ENCODE data around the gene REM2.

REM2 gene

DNA sequence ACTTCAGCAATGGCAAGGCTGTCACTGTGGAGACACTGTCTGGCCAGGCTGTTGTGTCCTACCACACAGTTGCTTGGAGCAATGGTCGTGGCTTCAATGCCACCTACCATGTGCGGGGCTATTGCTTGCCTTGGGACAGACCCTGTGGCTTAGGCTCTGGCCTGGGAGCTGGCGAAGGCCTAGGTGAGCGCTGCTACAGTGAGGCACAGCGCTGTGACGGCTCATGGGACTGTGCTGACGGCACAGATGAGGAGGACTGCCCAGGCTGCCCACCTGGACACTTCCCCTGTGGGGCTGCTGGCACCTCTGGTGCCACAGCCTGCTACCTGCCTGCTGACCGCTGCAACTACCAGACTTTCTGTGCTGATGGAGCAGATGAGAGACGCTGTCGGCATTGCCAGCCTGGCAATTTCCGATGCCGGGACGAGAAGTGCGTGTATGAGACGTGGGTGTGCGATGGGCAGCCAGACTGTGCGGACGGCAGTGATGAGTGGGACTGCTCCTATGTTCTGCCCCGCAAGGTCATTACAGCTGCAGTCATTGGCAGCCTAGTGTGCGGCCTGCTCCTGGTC, 7.2 kb upstream of the REM2 start:
- no peak for DNase-seq

DNA sequence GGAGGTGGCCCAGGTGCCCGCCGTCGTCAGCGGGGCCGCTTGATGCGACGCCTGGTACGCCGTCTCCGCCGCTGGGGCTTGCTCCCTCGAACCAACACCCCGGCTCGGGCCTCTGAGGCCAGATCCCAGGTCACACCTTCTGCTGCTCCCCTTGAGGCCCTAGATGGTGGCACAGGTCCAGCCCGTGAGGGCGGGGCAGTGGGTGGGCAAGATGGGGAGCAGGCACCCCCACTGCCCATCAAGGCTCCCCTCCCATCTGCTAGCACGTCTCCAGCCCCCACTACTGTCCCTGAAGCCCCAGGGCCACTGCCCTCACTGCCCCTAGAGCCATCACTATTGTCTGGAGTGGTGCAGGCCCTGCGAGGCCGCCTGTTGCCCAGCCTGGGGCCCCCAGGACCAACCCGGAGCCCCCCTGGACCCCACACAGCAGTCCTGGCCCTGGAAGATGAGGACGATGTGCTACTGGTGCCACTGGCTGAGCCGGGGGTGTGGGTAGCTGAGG, 6.0 kb upstream of the REM2 start:
- DNase-seq: no peak

DNA sequence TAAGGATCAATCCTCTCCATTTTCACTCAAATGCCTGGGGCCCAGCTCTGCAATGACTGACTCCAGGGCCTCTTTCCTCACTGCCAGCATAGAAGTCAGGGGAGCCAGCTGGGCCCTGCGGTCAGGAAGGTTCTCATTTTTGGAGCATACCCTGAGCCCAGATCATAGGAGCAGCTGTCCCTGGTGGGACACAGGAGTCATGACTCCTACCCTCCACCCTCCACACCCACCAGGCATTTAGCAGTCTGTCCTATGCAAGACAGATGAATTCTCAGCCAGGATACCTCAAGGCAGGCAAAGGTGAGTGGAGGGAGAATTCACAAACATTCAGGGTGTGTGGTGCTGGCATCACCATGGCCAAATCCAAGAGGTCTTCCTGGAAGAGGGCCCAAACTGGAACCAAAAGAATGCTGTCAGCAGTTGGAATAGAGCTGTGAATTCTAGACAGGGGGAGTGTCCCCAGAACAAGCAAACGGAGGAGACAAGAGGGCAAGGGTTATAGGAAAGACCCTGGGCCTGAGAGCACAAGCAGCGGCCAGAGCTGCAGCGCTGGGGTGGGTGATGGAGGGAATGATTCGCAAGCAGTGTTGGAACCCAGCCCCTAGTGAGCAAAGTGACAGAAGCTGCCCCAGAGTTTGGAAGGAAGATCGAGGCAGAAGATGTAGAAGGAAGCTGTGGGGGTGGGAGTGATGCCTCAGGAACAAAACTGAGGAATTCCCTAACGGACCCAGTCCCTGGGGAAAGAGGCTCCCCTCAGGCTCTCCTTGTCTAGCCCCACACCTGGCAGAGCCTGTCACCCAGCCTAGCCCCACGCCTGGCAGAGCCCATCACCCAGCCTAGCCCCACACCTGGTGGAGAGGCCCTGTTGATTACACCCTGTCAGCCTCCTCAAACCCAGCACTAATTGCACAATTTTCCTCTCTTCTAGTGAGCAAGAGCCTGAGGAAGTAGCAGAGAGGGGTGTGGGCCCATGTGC, 4.5 kb upstream of the REM2 start:
- no peak for DNase-seq

DNA sequence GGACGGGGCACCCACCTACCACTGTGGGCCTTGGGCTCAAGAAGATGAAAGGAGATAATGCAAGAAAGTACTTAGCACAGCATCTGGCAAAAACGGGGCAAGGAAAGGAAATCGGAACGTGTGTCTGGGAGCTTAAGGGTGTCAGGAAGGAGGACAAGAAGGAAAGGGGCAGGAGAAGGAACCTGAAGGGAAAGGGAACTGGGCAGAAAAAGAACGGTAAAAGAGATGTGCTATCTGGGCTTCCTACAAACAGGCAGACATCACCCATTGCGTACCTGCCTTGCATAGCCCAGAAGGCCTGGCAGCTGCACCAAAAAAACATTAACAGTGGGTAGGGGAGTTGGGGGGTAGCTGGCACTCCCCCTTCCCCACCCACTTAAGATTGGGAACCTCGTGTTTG, 958 bp upstream of the REM2 start:
- DNase-seq: no peak

DNA sequence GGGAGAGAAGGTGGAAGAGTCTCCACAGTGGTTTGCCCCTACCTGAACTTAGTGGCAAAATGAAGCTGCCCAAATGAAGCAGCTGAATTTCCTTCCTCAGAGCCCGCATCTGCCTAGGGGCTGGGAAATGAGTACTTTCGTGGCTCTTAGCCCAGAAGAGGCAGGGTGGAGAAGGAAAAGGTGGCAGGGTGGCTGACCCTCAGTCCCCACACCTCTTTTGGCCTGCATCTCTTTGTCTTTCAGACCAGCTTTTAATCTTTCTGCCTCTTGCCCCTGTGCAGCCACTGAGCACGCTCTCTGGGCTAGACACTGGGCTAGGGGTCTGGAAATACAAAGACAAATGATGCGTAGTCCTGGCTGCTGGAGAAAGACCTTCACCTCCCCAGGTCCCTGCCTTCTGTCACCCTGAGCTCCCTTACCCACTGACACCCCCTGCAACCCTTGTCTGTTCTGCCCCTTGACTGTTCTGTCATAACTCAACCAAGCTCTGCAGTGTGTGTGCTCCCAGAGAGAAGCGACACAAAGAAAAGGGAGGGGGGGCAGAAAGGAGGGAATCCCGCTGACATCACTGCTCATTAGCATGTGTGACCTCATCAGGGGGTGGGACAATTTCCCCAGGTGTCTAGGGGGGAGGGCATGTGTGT, 371 bp upstream of the REM2 start:
- no peak for DNase-seq

DNA sequence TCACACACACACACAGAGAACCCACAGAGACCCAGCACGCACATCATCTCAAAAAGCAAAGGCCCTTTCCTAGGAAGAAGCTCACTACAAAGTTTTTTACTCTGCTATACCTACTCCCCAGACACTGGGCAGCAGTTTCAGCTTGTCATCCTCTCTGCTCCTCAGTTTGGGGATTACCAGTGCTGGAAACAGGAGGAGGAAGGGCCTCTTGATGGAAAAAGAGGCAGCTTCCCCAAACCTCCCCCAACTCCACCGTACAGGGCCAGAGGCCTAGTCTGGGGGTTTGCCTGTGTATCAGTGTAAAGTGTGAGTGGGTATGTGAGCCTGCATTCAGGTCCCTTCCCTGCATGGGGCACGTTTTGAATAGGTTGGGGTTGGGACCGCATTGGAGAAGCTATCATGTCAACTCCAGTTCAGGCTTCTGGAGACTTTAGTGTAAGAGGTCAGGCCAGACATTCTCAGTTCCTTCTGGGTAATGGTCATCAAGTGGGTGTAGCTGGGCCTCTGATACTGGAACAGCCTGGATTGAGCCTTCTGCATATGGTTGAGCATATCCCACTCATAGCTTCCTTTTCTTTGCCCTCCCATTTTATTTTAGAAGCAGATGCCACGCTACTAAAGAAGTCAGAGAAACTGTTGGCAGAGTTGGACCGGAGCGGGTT, 1.2 kb downstream of the REM2 start:
- DNase-seq: no peak

DNA sequence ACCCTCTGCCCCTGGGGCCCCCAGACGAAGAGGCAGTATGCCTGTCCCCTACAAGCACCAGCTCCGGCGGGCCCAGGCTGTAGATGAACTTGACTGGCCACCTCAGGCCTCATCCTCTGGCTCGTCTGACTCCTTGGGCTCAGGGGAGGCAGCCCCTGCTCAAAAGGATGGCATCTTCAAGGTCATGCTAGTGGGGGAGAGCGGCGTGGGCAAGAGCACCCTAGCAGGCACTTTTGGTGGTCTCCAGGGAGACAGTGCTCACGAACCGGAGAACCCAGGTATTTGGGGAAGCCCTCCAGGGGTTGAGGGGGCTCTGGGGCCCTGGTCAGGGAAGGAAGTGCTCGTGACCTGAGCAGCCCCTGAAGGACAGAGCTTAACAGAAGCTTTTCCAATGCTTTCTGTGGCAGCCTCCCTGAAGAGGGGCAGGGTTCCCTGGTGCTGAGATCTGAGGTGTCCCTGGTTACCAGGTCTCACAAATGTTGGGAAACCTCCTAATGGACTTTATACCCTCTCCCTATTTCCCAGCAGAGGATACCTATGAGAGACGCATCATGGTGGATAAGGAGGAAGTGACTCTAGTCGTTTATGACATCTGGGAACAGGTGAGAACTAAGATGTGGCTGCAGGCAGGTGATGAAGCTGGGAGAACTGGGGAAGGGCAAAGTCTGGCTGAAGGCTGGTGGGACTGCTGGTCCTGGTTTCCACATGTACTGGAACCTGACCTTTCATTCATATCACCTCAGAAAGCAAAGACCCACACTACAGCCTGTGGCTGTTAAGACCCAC, 1.9 kb downstream of the REM2 start:
- DNase-seq: no peak

DNA sequence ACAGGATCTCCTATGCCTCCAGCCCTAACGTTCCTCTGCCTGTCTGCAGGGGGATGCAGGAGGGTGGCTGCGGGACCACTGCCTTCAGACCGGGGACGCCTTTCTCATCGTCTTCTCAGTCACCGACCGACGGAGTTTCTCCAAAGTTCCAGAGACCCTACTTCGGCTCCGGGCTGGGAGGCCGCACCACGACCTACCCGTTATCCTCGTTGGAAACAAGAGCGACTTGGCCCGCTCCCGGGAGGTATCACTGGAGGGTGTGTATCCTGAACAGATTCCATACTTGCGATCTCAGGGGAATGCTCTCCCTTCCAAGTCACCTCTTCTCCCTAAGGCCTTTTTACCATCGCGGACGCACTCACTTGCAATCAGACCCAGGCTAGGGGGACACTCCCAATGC, 3.0 kb downstream of the REM2 start:
- no peak for DNase-seq

DNA sequence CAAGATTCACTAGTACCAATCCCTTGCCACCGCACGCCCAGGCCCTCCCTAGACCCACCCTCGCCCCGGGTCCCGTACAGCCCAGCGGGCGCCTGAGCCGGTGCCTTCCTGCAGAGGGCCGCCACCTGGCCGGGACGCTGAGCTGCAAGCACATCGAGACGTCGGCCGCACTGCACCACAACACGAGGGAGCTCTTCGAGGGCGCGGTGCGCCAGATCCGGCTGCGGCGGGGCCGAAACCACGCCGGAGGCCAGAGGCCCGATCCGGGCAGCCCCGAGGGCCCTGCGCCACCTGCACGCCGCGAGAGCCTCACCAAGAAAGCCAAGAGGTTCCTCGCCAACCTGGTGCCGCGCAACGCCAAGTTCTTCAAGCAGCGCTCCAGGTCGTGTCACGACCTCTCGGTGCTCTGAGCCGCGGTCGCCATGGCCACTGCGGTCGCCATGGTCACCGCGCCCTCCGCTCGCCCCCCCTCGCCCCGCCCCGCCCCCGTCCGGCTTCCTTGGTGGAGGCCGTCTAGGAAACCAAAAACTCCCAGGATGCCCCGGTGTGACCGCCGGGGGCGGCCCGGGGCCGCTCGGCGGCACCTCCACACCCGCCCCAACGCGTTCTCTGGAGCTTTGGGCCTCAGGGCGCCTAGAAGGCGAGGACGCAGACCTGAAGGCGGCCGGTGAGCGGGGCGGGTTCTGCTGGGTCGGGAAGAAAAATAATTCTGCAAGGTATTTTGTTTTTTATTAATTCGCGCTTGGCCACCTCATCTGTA, 3.7 kb downstream of the REM2 start:
- DNase-seq: peak; percentile 75

DNA sequence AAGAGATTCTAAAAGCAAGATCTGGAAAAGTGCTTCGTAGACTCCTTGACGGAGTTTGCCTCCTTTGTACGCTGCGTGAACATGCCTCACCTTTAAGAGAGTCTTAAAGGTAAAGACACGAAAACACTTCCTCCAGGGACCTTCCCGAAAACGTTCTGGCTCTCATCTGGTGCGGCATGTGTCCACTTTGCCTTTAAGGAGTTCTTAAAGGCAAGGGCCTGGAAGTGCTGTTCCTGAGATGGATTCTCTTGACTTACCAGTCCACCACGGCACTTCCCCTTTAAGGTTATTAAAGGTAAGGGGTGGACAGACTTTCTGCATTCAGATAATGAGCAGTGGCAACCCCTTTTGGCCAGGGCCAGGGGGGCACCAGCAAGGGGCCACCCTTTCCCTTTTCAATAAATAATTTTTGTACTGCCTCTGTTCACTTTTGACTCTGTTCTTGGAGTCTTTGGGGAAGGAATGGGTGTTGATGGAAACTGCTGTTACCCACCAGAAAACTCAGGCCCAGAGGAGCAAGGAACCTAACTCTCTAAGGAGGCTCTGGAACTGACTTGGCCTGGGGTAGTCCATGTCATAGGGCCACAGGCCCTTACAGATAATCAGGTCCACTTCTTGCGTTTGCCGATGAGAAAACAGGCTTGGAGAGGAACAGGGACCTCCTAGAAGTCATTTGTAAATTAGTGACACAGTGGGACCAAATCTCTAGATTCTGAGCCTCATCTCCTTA, 4.4 kb downstream of the REM2 start:
- DNase-seq: no peak

DNA sequence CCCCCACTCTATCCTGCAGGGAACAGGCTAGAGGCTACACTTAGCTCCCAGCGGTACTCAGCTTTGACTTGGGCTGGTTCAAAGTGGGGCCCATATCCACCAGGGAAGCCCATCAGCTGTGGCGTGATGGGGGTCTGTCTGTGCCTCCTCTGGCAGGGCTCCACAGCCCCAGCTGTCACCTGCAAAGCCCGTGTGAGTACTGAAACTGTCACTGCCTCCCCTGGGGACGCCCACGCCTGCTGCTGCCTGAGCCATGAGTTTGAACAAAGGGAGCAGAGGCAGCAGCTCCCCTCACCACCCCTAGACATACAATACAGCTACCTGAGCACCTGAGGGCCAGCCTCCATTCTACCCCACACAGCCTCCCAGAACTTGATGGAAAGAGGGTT, 5.0 kb downstream of the REM2 start:
- no peak for DNase-seq

DNA sequence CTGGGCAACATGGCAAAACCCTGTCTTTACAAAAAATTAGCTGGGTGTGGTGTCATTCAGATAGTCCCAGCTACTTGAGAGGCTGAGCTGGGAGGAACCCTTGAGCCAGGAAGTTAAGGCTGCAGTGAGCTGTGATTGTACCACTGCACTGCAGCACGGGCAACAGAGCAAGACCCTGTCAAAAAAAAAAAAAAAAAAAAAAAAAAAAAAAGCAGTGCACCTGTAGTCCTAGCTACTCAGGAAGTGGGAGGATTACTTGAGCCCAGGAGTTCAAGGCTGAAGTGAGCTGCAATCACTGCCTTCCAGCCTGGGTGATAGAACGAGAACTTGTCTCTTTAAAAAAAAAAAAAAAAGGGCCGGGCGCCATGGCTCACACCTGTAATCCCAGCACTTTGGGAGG, 5.6 kb downstream of the REM2 start:
- DNase-seq: no peak

DNA sequence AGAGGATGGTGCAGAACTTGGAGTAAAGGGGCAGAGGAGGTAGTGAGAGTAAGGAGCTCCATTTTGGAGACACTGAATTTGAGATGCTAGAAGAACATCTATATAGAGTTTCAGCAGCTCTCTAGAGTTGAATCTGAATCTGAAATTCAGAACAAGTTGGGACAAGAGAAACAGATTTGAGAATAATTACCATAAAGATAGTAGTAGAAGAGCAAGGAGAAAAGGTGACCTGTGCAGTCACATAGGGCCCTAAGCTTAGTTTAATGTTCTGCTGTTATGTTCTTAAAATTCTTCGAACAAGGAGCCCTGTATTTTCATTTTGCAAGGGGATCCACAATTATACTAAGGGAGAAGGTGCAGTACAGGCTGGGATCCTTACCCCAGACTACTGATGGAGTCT, 7.4 kb downstream of the REM2 start:
- DNase-seq: no peak

DNA sequence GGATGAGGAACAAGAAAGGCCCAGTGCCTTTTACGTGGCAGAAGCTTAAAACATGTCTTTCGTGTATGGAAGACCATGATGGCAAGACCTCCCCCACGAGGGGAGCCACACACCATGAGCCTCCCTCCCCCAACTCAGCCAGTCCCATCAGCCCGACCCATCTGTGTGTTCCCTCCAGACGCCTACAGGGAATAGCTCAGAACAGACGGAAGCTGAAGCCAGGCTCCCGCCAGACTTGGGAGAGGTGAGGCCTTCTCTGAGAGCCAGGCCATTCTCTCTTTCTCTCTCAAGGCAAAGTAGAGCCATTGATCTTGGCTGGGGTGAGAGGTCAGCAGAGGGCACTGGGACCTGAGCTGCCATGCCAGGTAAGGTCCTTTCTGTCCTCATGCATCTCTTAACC, 9.5 kb downstream of the REM2 start:
- no peak for DNase-seq

DNA sequence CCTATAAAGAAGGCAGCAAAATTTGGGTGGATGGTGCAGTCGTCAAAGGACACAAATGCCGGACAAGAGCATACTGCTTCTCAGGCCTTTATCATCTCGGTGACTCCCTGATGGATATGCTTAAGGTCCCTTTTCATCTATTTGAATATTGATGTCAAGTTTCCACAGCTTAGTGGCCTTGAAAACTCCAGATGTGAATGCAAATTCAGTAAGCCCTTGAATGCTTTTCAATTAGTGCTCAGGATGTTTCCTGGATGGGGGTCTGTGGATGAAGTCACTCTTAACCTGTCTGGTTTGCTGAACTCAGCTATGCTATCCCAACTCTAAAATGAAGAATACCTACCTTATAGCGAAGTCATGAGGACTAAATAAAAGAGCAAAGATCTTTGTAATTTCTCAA, 10.7 kb downstream of the REM2 start:
- no peak for DNase-seq

DNA sequence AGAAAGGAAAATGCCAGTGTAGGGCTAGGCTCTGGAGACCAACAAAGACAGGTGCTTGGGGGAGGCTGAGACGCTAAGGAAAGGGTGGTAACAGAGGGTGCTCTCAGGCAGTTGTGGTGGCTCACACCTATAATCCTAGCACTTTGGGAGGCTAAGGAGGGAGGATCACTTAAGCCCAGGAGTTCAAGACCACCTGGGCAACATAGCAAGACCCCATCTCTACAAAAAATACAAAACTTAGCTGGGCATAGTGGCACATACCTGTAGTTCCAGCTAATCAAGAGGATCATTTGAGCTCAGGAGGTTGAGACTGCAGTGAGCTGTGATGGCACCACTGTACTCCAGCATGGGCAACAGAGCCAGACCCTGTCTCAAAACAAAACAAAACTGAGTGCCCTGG, 12.4 kb downstream of the REM2 start:
- DNase-seq: no peak

DNA sequence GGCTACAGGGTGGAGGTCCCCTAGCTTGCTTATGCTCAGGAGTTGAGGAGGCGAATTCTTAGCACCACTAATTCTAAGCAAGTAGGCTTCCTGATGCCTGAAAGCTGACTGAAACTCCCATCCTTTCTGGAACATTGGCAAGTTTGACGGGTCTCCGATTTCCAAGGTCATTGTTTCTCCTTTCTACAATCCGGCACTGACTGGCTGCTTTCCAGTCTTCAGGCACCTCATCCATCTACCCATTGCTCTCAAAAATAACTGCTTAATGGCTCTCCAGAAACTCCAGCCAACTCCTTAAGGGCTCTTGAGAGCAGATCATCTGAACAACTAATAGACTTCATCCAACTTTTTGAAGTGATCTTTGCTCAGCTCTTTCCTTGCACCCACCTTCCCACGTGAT, 13.3 kb downstream of the REM2 start:
- DNase-seq: no peak

DNA sequence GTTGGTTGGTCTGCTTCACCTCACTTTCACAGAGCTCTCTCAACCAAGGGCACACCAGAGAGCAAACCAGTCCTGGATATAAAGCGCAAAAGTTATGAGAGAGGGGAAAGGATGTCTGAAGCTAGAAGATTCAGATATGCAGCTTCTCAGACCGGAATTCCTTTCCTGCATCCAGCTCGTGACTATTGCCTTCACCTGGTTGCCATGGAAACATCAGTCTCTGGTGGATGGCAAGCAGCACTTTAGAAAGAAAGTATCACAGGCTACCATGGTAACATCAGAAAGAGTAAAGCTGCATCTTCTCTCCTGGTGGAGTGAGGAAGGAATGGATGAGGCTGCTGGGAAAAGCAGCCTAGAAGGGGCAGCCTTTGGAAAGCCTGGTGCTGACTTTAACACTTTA, 13.7 kb downstream of the REM2 start:
- DNase-seq: no peak

DNA sequence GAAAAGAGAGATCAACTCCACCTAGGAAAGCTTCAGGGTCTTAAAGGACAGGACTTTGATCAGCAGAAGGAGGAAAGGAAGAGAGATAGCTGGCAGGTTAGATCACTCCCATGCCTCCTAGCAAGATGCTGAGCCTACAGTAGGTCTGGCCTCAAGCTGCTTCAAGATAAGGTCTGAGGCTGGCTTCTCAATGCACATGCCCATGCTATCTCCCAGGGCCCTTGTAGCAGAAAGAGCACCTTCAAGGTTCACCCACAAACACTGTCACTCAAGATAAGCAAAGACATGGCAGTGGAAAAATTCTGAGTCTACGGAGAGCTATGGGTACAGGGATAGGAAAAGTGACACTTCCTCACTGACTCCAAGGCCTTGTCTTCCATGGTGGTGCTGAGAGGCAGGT, 14.3 kb downstream of the REM2 start:
- no peak for DNase-seq

DNA sequence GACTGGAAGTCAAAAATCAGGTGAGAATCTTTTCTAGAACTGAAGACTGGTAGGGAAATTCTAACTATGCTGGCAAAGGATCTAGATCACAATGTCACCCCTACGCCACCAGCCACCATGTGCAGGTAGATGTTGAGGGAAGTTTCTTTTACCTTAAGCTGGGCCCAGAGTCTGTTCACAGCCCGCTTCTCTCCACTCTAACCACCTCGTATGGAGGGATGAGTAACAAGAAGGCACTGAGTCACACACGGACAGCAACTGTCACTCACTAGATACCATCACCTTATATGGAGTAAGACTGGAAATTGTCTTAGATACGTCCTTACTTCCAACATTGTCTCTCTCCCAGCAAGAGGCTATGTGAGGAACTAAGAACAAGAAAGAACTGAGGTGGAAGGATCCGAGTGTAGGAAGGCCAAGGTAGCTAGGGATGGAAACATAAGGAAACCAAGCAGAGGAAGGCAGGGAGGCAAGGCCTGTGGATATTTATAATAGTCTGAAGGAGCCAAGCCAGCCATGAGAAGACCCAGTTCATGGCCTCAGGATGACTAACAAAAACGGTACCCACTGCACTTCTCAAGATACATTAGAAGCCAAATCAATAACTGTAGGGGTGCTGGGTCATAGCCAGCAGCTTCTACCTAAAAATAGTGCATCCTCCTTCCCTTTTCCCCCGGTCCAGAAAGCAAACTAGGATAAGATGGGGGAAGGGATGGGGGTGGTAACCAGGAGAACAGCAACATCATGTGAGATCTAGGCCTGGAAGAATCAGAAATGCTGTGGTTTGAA, 15.5 kb downstream of the REM2 start:
- no peak for DNase-seq

Data from activated gamma-delta T cell treated with Interleukin-2 at 50 U/mL for 16 hours (primary cell).